ENCODE results near the gene OTOF.

OTOF gene

DNA sequence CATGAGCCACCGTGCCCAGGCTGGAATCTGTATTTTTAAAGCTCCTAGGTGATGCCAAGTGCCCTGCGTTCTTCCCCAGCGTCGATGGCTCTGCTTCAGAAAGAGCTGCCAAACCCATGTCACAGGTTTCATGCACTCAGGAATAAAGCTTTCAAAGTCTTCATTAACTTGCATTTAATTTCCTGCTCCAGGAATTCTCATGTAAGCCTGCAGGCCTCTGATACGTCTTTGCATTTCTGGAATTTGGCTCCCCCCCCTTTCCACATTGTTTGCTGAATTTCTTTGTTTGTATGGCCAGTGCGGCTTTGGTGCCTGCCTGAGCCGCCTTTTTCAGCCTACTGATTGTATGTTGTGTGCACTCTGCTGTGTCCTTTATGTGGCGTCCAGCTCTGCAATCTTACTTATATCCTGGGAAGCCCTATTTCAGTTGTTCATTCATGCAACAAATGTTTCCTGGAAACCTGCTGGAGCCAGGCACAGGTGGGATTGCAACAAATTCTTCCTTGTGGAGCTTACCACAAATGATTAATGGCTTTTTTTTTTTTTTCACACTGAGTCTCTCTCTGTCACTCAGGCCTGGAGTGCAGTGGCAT, 17.9 kb upstream of the OTOF start:
- no peak for DNase-seq

GRCh38 chr2:26494891-26495290, 17.0 kb upstream of the OTOF start:
- DNase-seq = no peak

DNA sequence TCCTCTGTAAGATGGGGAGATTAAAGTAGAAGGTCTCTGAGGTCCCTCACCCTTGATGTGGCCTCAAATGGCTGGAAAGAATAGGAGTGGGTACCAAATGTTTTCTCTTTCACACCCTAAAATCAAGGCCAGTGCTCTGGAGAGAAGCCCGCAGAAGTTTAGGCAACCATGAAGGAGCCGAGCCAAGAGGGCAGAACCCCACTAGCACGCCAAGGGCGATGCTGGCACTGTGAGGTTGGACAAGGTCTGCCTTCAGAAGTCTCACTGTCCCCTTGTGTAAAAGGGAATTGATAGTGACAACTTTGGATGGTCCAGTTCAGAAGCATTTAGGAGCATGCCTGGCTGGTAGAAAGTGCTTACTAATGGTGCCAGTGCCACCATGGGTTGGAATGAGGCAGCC, 16.3 kb upstream of the OTOF start:
- DNase-seq = no peak

DNA sequence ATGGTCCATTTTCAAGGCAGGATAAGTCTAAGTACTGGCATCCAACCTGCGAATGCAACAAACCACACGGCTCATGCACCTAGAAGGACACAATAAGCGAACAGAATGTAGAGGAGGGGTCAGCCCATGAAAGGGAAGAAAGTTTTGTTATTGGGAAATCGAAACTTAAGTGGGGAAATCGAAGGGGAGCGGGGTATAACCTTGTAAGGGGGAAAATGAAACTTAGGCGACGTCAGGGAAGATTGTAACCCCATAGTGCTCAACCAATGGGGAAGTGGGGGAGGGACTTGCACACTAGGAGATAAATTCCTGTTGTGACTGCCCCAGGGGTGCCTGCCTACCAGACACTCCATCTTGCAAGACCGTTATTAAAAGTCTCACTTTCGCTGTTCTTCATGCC, 15.6 kb upstream of the OTOF start:
- DNase-seq = no peak

DNA sequence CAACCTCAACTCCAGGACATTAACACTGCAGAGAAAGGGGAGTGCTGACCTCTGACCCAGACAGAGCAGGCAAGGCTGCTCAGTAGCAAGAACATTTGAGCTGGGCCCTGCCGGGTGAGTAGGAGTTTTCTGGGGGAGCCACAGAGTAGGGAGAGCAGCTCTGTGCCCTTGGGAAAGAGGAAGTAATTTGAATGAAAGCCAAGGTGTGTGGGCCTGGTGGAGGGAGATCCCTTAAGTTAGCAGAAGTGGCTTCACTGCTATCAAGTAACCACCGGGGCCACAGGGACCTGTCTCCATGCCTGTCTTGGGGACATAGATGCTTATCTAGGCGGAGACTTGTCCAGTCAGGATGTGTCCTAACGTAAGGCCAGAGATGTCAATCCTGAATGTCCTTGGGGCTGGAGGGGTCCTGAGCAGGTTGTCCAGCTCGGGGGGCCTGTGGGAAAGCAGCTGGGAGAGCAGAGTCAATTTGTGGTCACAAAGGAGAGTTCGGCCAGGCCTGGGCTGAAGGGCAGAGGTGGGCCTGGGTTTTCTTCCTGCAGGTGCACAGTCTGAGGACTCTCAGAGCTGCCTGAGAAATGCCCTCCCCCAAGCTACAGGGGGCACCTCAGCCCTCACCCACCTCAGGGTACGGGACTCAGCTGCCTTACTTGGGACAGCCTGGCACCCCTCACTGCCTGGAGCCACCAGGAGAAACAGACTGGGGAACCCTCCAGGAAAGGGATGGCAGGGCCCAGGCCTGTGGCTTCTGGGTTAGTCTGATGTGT, 15.0 kb upstream of the OTOF start:
- no peak for DNase-seq

DNA sequence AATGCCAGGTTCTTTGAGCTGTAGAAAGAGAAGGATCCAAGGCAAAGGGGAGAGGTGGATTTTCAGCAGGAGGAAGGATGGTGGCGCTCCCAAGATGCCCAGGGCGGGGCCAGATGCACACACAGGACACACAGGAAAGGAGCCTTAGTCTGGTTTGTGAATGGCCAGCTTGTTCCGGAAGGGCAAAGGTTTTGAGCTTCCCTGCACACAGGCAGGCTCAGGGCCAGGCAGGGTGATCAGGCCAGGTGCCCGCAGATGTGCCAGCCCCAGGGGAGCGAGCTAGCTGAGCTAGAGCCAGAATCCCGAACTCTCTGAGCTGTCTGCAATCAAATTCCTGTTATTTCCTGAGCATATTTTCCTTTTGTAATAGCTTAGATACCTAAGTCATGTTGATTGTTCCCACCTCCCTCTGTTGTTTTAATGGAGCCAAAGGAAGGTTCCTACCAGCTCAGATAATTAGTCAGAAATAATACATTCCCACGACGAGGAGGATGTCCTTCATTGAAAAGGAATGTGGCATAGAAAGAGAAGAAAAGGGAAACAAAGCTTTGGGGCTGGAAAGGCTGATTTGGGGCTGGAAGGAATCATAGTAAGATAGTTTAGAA, 13.7 kb upstream of the OTOF start:
- DNase-seq = no peak

- no peak for DNase-seq
Measured at GRCh38 chr2:26489213-26489850, 11.4 kb upstream of the OTOF start.

DNA sequence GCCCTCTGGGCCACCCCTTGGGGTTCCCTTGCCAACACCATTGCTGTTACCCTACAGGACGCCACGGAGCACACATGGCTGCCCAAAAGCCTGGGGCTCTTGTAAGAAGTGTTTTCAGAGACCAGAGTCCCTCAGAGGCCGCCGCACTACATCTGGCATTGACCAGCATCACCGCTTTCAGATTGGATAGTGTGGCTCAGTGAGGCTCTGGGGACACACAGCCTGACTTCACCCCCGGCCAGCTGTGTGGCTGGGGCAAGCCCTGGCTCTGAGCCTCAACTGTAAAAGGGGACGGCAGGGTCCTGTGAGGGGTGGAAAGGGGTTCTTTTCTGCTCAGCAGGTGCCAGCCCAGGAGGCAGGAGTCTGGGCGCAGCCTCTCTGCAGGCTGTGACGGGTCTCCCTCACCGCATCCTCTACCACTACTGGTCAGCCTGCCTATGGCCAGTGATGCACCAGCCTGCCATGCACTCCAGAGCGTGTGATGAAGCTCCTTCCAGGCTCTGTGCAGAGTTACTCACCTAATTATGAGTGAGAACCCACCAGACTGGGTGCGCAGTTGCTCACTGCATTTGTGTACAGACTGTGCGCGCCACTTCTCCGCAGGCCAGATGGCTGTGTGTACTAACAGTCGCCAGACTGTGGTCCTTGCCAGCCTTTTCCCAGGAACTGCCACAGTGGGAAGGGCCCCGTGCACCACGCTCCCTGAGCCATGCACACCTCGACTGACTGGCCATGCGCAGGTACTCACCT, 10.7 kb upstream of the OTOF start:
- no peak for DNase-seq

- no peak for DNase-seq
Measured at GRCh38 chr2:26487192-26487591, 9.3 kb upstream of the OTOF start.

DNA sequence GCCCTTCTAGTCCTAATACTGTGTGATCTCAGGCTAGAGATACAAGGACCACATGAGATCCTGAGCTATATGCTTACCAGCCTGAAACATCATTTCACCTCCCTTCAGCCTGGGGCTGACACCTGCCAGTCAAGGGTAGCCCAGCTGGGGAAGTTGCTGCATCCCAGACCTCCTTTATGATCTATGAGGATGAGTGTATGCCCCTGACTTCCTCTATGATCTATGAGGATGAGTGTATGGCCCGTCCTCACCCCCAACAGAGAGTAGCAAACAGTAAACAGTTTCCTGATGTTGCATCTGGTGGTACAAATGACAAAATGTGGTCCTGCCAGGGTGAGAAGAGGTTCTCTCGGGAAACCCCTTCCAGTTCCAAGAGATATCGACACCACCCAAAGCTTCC, 8.9 kb upstream of the OTOF start:
- DNase-seq = no peak

- DNase-seq = no peak
Measured at GRCh38 chr2:26485725-26486418, 7.9 kb upstream of the OTOF start.

DNA sequence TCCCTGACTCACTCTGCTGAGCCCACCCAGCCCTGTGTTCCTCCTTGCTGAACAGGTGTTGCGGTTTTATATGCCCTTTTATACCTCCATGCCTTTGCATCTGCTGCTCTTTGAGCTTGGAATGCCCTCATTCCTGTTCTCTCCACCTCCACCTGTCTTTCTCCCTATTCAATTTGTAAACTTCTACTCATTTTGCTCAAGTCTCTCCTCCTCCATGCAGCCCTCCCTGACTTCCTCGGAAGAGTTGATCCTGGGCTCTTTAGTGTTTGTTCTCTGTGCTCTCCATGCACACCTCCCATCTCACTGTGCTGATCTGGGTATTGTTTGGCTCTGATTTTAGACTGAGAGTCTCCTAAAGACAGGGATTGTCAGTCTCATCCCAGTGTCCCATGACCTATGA, 7.2 kb upstream of the OTOF start:
- no peak for DNase-seq

DNA sequence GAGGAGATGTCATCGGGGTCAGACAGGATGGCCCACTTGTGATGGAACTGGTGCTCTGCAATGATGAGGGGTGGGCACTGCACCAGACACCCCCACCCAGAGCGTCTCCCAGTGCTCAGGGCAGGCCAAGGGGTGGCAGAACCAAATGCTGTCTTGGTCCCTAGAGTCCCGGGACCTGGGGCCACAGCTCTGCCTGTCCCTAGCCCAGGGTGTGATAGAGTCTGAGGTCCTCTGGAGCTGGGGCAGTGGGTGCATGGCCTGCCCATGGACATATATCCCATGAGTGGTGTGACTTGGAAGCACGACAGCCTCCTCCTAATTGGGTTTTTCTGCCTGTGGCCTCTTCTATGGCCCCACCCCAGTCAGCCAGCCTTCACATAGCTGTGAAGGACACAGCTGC, 6.7 kb upstream of the OTOF start:
- DNase-seq = no peak

- no peak for DNase-seq
Measured at GRCh38 chr2:26483957-26484565, 6.1 kb upstream of the OTOF start.

DNA sequence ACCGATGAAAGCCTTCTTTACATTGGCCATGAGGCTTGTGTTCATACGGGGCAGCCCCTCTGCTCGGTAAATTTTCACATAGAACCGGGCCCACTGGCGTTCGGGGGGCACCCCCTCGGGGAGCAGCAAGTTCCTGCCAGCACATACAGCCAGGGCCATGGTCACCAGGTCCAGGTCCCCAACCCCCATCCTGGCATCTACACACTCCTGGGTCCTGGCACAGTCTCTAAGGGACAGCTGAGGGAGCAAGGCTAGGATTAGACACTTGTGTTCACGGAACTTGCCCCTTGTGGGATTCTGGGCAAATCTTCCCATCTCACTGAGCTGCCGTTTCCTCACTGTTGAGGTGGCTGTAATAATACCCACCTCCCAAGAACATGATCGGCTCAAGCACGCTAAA, 5.6 kb upstream of the OTOF start:
- DNase-seq = no peak

DNA sequence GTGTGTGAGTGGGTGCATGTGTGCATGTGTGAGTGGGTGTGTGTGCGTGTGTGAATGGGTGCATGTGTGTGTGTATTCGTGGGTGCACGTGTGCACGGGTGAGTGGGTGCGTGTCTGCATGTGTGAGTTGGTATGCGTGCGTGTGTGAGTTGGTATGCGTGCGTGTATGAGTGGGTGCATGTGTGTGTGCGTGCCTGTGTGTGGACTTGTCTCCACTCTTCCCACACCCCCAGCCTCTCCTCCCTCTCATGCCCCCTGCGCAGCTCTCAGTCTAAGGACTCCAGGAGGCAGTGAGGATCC, 5.1 kb upstream of the OTOF start:
- no peak for DNase-seq

GRCh38 chr2:26482211-26483026, 4.5 kb upstream of the OTOF start:
- no peak for DNase-seq

DNA sequence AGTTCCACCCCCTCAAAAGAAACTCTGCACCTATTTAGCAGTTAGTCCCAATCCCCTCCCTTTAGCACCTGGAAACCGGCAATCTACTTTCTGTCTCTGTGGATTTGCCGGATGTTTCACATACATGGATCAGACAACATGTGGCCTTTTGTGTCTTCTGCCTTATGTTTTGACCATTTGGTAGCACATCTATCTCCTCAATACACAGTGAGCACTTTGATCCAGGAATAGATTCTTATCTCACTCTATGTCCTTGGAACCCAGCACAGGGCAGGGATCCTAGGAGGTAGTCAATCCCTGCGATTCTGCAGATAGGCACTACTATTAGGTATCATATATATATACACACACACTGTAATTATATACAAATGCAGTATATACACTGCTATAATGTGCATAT, 3.8 kb upstream of the OTOF start:
- DNase-seq = no peak

DNA sequence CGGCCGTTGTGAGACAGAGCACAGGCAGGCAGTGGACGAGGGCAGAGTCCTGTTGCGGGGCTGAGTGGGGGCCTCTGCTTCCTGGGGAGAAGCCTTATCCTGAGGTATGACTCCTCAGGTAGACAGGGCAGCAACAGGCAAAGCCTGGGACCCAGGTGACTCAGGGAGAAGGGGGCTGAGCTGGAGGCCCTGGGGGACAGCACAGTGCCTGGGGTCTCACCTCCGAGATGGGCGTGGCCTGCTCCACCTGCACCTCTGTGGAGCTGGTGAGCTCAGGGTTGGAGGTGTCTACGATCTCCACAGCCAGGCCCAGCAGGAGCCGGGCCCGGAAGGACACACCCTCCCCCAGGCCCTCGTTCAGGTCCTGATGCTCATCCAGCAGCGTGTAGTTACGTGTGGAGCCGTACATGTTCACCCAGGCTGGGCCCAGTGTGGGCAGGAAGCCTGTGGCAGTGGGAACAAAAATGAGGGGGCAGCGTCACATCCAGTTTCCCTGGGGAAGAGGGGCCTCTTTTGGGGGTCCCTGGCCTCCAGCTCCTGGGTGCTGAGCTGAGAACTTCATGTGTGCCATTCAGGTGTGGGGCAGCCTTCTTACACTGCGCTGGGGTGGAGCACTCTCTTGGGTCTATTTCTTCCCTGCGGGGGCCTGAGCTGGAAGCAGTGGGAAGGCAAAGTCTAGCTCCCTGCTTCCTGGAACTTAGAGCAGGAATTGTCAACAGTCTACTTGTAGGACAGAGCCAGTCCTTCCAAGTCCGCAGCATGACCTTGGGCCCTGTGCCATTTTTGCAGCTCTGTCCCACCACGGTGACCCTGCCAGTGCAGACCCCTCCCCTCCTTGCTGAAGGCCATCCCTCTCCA, 2.9 kb upstream of the OTOF start:
- no peak for DNase-seq

Measured in fibroblast of skin of scalp (primary cell).